Measurements from ENCODE around the gene POU3F3.

POU3F3 gene

DNA sequence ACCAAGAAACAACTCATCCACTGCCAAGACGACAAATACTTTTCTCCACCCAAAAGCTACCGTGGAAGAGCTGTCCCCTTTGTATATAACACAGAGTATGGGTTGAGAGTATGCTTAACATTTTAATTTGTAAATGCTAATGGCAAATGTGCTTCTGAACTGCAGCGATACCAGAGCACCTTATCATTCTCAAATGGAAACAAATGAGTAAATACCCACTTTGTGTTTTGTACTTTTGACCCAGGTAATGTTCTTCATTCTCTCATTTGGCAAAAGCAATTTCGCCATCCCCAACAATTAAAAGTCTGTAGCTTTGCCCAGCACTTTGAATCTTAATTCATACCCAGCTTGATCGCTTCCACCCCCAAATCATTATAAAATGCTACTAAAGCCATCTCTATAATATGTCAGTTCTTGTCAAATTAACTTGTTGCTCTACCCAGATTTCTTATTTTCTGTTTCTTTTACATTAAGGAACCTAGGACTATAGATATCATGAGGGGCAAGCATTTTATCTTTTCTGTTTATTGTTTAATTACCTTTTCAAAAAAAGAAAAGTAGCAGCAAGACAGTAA lies 6.2 kb upstream of the POU3F3 start:
- DNase-seq = no peak

- no peak for DNase-seq
Observed at GRCh38 chr2:104848526-104848925, 5.4 kb upstream of the POU3F3 start.

GRCh38 chr2:104849101-104849500 lies 4.8 kb upstream of the POU3F3 start:
- no peak for DNase-seq

DNA sequence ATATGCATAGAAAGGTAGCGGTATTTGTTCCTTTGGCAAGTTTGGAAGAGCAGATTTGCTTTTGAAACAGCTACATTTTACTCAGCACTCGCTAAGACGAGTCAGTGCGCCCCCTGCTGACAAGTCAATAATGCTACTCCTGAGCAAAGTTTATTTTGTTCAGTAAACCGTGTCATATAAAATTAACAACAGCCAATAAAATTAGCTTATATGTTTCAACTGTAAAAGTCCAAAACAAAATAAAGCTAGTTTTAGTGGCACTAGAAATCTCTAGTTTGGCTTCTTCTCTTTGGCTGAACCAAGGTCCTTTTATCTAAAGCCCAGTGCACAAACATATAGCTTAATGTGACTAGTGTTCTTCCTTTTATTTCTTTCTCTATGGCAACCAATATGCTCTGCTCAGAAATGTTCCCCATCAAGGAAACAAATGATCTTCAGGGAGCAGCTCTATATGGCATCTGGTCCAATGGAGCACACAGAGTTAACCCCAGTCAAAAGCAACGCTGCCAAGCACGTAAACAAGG lies 4.2 kb upstream of the POU3F3 start:
- no peak for DNase-seq

DNA sequence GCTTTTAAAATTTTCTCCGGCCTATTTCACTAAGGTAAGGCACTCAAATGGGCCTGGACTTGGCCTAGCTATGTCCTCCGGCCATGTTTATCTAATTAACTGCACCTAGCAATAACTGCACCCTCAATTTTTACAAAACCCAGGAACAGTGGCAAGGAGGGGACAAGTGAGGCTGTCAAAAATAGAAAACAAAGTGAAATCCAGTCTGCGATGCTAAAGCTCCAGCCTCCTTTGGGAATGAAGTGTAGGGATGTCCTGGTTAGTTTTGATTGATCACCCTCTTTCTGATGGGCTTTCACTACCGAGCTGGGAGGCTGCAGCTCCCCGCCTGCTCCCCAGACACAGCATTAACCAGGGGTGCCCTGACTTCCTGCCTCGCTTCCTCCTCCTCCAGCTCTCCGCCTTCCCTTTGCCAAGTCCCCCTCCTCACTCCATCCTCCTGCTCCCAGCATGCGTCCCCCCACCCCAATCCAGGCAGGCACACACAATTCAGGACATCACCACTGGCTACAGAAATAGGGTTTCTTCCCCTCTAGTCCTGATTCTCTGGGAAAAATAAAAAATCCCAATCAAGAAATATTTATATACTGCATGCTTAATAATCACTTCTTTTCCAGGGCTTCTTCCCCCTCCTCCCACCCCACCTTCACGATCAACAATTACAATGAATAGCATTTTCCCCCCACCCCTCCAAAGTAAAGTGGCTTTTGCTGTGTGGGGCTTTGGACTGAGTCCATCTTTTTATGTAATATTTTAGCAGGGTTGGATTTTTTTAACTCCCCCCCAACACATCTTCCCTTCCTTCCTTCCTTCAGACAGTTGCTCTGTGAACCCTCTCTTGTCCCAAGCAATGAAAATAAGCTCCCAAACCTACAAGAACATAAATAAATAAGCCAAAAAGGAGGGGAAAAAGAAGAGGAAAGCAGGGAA lies 3.3 kb upstream of the POU3F3 start:
- no peak for DNase-seq

DNA sequence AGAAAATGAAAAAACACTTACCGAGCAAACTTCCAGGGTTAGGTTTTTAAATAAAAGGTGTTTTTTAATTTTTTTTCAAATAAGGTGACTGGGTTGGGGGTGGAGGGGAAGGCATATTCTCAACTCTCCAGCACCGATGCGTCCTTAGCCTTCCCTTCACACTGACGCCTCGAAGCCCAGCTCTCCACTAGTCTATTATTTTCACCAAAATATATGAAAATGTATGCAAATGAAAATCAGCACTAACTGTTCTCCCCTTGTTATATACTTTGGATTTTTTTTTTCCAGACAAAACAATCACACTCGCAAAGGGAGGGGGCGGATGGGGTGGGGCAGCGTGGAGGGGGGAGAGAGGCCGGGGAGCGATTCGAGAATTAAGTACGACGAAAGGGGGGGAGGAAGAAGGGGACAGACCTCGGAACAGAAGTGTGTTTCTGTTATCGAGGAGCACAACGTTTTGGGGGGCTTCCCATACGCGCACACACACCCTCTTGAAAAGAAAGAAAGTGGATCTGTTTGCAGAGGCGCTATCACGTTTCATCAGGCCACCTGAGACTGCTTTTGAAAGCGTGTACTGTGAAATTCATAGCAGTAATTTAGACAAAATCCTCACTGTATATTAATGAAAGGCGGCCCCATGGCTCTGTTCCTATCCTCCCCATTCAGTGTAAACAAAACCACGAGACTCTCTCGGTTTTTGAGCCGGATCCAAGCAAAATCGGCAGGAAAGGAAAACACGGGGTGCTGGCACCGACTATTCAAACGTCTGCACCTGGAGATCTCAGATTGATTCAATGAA lies 2.4 kb upstream of the POU3F3 start:
- no peak for DNase-seq

- DNase-seq = no peak
Observed at GRCh38 chr2:104852090-104852666, 1.7 kb upstream of the POU3F3 start.

- no peak for DNase-seq
Observed at GRCh38 chr2:104854498-104855220, 744 bp downstream of the POU3F3 start.

DNA sequence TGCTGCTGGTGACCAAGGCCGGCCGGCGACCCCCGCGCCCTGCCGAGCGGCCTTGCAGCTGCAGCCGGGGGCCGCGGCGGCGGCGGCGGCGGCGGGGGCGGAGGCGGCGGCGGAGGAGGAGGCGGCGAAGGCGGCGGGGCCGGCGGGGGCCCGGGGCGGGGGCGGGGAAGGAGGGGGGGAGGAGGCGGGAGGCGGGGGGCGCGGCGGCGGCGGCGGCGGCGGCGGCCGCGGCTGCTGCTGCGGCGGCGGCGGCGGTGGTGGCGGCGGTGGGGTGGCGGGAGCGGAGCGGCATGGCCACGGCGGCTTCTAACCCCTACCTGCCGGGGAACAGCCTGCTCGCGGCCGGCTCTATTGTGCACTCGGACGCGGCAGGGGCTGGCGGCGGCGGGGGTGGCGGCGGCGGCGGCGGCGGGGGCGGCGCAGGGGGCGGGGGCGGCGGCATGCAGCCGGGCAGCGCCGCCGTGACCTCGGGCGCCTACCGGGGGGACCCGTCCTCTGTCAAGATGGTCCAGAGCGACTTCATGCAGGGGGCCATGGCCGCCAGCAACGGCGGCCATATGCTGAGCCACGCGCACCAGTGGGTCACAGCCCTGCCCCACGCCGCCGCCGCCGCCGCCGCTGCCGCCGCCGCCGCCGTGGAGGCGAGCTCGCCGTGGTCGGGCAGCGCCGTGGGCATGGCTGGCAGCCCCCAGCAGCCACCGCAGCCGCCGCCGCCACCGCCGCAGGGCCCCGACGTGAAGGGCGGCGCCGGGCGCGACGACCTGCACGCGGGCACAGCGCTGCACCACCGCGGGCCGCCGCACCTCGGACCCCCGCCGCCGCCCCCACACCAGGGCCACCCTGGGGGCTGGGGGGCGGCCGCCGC lies 1.5 kb downstream of the POU3F3 start:
- no peak for DNase-seq

GRCh38 chr2:104856086-104856972 lies 2.4 kb downstream of the POU3F3 start:
- DNase-seq = no peak

- no peak for DNase-seq
Observed at GRCh38 chr2:104856973-104857261, 3.0 kb downstream of the POU3F3 start.

- no peak for DNase-seq
Observed at GRCh38 chr2:104857262-104858005, 3.5 kb downstream of the POU3F3 start.

GRCh38 chr2:104858006-104858978 lies 4.4 kb downstream of the POU3F3 start:
- no peak for DNase-seq

DNA sequence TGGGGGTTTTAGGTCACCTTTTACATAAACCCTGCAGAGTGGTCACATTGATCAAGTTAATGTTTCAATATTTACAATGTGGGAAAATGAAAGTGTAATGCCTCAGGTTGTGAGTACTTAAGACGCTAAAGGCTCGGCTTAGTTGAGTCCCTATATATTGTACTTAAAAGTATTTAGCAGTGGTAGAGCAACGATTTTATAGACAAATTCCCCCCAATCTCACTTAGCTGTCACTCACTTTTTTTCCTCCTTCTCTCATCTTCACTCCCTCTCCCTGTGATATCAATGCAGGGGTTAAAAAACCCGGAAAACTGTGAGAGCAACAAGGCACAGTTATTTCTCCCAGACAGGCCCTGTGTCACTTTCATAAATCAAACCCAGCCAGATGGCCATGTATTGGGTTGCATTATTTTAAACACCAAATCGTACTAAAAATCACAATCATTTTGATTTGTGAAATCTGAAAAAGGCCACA lies 5.4 kb downstream of the POU3F3 start:
- DNase-seq = no peak

DNA sequence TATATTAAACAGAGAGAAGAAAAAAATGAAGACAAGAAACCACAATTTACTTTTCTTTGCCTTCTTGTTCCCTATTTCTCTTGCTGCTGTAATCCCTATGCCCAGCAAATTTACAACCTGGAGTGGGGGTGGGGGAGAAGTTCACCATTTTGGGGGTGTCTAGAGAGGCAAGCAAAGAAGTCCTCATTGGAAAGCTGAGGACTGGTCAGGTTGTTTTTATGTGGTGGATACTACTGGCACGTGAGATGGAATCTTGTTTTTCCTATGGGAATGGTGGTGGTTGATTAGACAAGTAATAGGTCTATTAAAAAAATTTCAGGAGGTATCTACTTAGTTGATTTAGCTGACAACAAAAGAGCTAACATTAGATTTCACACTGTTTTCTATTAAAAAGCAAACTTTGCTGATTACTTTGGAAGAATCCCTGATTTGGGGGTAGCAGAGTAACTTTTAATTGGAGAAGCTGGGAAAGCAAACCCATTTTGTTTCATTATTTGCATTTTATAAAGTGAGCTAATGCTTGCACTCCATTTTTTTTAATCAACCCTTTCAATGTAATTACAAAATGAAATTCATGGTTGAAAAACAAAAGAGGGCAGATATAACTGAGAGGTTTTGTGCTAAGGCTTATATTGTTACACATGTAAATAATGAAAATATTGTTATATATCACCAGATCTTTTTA lies 6.0 kb downstream of the POU3F3 start:
- no peak for DNase-seq

- DNase-seq = no peak
Observed at GRCh38 chr2:104860451-104860790, 6.5 kb downstream of the POU3F3 start.

- DNase-seq = no peak
Observed at GRCh38 chr2:104861351-104862057, 7.6 kb downstream of the POU3F3 start.
